ENCODE data around the gene C16orf95. TPM values are rescaled to one million over a fixed set of nuclear protein-coding genes. Genes with fewer than 3 reads are reported as not detected.
A peak's percentile ranks its signal among the peaks of the same experiment; 100 is the strongest.

C16orf95 gene
- polyA plus RNA-seq, 1 experiment: 7.8 TPM

DNA sequence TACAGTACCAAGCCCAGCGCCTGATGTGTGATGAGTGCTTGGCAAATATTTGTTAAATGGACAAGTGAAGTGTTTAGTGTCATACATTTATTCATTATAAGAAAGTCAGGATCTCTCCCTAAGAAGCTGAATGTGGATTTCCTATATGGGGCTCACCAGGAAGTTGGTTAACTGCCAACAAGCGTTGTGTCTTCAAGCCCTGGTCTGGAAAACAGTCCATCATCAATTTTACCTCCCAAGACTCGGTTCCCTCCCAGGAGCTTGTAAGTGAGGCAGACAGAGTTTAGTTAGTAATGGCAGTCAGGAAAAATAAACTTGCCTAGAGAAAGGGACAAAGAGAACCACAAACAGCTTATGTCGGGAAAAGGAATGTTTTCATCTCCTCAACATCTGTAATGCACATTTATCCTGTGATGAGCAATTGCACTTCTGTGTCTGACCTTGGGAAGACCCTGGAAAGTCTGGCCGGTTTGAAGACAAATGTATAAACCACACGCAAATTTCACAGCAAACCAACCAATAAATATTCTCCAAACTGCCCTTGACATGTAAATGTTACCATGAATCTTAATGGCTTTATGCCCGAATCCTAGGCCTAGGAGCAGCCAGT is 28.3 kb downstream of the C16orf95 start:
- TF ChIP-seq, protein P1, sequence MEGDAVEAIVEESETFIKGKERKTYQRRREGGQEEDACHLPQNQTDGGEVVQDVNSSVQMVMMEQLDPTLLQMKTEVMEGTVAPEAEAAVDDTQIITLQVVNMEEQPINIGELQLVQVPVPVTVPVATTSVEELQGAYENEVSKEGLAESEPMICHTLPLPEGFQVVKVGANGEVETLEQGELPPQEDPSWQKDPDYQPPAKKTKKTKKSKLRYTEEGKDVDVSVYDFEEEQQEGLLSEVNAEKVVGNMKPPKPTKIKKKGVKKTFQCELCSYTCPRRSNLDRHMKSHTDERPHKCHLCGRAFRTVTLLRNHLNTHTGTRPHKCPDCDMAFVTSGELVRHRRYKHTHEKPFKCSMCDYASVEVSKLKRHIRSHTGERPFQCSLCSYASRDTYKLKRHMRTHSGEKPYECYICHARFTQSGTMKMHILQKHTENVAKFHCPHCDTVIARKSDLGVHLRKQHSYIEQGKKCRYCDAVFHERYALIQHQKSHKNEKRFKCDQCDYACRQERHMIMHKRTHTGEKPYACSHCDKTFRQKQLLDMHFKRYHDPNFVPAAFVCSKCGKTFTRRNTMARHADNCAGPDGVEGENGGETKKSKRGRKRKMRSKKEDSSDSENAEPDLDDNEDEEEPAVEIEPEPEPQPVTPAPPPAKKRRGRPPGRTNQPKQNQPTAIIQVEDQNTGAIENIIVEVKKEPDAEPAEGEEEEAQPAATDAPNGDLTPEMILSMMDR (IDR thresholded peaks at IDR 0.05; ENCODE audit: insufficient read depth, low read depth, low read length): no peak
- no peak overlapping the region for H3K4me3 ChIP-seq (ENCODE audit: low read depth, low read length)
- POLR2A ChIA-PET: interaction anchor here (0.5 to 0.6 kb wide), 2 partner anchors 88 to 609 kb away, joined by 4 to 8 read pairs; no protein-coding TSS in a partner anchor
- no peaks in the 10 kb centered on the region for H3K27me3 ChIP-seq (ENCODE audit: control insufficient read depth, insufficient read depth, low read length)
- H3K36me3 ChIP-seq (ENCODE audit: control insufficient read depth, insufficient read depth, low read length): no peaks in the 10 kb centered on the region
- CTCF ChIA-PET: interaction anchor here (1.0 to 1.5 kb wide), 2 partner anchors 9 to 86 kb away, joined by 6 to 11 read pairs; no protein-coding TSS in a partner anchor
- DNase-seq (ENCODE audit: low read depth): peak; percentile 94

DNA sequence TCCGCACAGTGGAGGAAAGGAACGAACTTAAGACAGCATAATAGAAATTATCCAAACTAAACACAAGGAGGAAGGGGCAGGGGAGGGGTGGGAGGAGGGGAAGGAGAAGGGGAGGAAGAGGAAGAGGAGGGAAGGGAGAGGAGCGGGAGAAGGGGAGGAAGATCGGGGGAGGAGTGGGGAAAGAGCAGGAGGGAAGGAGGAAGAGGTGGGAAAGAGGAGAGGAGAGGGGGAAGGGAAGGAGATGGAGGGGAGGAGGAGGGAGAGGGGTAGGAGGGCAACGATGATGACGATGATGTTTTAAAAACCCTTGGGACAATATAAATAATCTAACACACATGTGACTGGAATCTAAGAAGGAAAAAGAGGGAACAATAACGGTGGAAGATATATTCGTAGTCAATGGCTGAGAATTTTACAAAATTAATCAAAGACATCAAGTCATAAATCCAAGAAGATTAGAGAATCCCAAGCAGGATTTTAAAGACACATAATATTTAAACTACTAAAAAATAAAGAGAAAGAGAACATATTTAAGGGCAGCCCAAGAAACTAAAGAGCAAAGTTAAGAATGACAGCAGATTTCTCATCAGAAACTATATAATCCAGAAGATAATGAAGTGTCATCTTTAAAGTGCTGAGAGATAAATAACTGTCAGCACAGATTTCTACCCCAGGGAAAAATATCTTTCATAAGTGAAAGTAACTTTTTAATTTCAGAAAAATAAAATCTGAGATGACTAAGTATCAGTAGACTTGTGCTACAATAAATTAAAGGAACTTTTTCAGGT is 30.2 kb downstream of the C16orf95 start:
- Histone ChIP-seq H3K27me3 (ENCODE audit: control insufficient read depth, insufficient read depth, low read length) (no peaks in the 10 kb centered on the region), H3K36me3 (ENCODE audit: control insufficient read depth, insufficient read depth, low read length) (no peaks in the 10 kb centered on the region), H3K4me3 (ENCODE audit: low read depth, low read length) (no peak overlapping the region)
- TF ChIP-seq, protein P1 (IDR thresholded peaks at IDR 0.05; ENCODE audit: insufficient read depth, low read depth, low read length): no peak
- DNase-seq (ENCODE audit: low read depth): no peak
- ChIA-PET CTCF (interaction anchor here (1.0 to 1.3 kb wide), 2 partner anchors 8 to 10 kb away, joined by 3 to 4 read pairs; no protein-coding TSS in a partner anchor), POLR2A (no interaction called here)

DNA sequence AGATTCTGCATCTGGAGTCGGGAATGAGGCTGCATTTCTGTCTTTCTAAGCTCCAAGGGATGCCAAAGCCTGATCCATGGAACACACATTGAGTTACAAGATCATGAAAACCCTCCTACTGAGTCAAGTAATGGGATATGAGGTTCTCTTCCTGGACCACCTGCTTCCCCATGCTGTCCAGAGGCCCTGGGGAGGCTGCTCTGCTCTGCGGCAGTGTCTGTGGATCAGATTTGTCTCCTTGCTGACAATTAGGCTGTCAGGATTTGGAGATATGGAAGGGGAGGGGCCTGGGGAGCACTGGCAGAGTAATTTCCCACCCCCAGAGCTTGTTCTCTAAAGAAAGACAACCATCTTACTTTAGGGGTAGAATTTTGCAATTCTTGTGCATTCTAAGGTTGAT is 33.0 kb downstream of the C16orf95 start:
- Histone ChIP-seq H3K36me3 (ENCODE audit: control insufficient read depth, insufficient read depth, low read length) (no peaks in the 10 kb centered on the region), H3K27me3 (ENCODE audit: control insufficient read depth, insufficient read depth, low read length) (no peaks in the 10 kb centered on the region), H3K4me3 (ENCODE audit: low read depth, low read length) (no peak overlapping the region)
- ChIA-PET POLR2A (no interaction called here), CTCF (interaction anchor here (1.3 to 1.9 kb wide), 5 partner anchors 13 to 721 kb away, joined by 3 to 6 read pairs (median 4); no protein-coding TSS in a partner anchor)
- DNase-seq (ENCODE audit: low read depth): no peak
- TF ChIP-seq, protein P1 (IDR thresholded peaks at IDR 0.05; ENCODE audit: insufficient read depth, low read depth, low read length): no peak

DNA sequence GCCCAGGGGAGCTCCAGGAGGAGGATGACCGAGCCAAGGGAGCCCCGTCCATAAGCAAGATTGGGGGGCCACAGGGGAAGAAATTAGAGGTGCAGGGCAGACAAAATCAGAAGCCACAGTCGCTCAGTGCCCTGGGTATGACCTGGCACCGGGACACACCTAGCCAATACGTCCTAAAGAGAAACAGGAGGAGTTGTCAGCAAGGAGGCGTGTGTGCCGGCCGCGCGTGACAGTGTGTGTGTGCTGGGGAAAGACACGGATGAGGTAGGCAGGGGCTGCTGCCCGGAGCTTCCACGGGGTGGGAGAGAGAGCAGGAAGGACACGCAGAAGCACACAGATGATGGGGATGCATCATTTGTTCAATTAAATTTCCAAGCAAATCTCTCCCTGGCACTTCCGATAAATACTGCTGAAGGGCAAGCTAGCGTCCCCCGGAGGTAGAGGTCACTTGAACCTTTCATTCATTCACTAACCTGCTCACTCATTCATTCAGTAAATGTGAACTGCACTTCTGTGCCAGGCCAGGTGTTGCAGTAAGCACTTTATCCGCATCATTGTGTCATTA is 38.0 kb downstream of the C16orf95 start:
- TF ChIP-seq, protein P1 (IDR thresholded peaks at IDR 0.05; ENCODE audit: insufficient read depth, low read depth, low read length): no peak
- ChIA-PET CTCF (interaction anchor here (0.6 to 5.6 kb wide), 39 partner anchors 8 to 718 kb away, joined by 3 to 56 read pairs (median 4); no protein-coding TSS in a partner anchor), POLR2A (no interaction called here)
- Histone ChIP-seq H3K27me3 (ENCODE audit: control insufficient read depth, insufficient read depth, low read length) (no peaks in the 10 kb centered on the region), H3K36me3 (ENCODE audit: control insufficient read depth, insufficient read depth, low read length) (no peaks in the 10 kb centered on the region), H3K4me3 (ENCODE audit: low read depth, low read length) (no peak overlapping the region)
- no peak for DNase-seq (ENCODE audit: low read depth)
